B cell (primary cell): ENCODE measurements around the gene ARL3.

Experiments used
- EZH2 ChIP-seq: IDR thresholded peaks from 2 replicates; pipeline ENCODE4 v1.6.1; 2012; ENCODE audit warnings: borderline replicate concordance, low read depth, mild to moderate bottlenecking, moderate library complexity, low read length; ENCODE audit not compliant: insufficient read depth, poor library complexity, severe bottlenecking
- TF ChIP-seq, protein P1 (sequence below): fragments of 200-600 bp; IDR thresholded peaks from one replicate; pipeline ENCODE4 v1.8.0; 2022; ENCODE audit warnings: antibody characterized with exemption, mild to moderate bottlenecking

DNA sequence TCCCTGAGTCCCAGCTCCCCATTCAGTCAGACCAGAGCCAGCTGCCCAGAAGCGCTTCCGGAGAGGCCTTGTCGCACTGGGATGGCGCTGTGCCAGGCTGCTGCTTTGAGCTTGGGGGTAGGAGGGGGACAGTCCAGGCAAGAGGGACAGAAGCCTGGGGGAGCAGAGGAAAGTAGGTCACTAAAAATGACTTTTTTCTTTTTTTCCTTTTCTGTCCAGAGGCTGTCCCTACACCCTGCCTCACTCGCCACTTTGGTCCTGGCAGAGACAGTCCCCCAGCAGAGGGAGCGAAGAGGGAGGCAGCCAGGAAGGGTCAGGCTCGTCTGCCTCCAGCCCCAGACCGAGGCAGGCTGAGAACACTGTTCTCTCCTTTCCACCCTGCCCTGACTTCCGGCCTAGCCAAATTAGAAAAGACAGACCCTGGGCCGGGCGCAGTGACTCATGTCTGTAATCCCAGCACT, 85.7 kb downstream of the ARL3 start:
- TF ChIP-seq, protein P1, sequence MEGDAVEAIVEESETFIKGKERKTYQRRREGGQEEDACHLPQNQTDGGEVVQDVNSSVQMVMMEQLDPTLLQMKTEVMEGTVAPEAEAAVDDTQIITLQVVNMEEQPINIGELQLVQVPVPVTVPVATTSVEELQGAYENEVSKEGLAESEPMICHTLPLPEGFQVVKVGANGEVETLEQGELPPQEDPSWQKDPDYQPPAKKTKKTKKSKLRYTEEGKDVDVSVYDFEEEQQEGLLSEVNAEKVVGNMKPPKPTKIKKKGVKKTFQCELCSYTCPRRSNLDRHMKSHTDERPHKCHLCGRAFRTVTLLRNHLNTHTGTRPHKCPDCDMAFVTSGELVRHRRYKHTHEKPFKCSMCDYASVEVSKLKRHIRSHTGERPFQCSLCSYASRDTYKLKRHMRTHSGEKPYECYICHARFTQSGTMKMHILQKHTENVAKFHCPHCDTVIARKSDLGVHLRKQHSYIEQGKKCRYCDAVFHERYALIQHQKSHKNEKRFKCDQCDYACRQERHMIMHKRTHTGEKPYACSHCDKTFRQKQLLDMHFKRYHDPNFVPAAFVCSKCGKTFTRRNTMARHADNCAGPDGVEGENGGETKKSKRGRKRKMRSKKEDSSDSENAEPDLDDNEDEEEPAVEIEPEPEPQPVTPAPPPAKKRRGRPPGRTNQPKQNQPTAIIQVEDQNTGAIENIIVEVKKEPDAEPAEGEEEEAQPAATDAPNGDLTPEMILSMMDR = no peak
- no peak for TF ChIP-seq EZH2
